ENCODE results near the gene SLC5A5. TPM values are rescaled to one million over a fixed set of nuclear protein-coding genes. Genes with fewer than 3 reads are reported as not detected.

The SLC5A5 gene
- total and polyA plus RNA-seq, 2 of the 8 experiments (the other 6 are each of a cell fraction or from before 2014, with no cell fraction given): 1.5 to 1.8 TPM

DNA sequence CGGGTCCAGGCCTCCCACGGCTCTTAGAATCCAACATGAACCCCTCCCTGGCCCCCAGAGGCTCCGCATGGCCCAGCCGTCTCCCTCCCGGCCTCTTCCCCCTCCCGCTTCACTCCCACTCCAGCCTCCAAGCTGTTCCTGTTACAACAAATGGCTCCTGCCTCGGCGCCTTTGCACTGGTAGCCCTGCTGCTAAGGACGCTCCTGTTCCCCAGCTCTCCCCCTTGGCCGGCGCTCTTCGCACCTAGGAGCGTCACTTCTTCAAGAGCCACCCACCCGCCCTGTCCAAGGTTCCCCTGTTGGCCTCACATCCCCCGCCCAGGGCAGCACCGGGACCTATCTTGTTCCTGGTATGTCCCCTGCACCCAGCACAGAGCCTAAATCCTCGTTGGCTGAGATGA, 70.4 kb downstream of the SLC5A5 start:
- 80% methylated on average over 14 of the region's 17 CpGs; no CpG with 5 or more reads in 1 of the 2 experiments for WGBS, 2 experiments (ENCODE audit: extremely low coverage in 1 of 2, insufficient coverage in 1 of 2, insufficient read length in 1 of 2, insufficient replicate concordance in 2 of 2, low coverage in 1 of 2, low lambda C conversion rate in 2 of 2, missing lambda C conversion rate in 1 of 2)
- Histone ChIP-seq H3K27me3 (replicated peaks in 1 of 4; ENCODE audit: control insufficient read depth in 3 of 4, extremely low read depth in 1 of 4, insufficient read depth in 3 of 4, low read length in 3 of 4) (no peaks in the 10 kb centered on the region), H3K4me3 (ENCODE audit: extremely low read depth in 1 of 4, insufficient read depth in 2 of 4, low read depth in 3 of 4, low read length in 4 of 4) (peak overlapping the region in 1 of 4 experiments; percentile 56; a peak in 3 of 8 replicates), H2BK5ac (ENCODE audit: low read depth, low read length) (0 out of 2 replicates have a peak overlapping the region, but pooled peaks have one; percentile 60), H4K8ac (ENCODE audit: extremely low read depth, insufficient read depth, low read length) (0 out of 2 replicates have a peak overlapping the region, but pooled peaks have one; percentile 14), H3K23me2 (ENCODE audit: low read depth, low read length) (peaks cover 3% of the 10 kb centered on the region; the same call in 1 of the 2 replicates), H3K9me3 (ENCODE audit: insufficient read depth in 2 of 2, low read depth in 1 of 2, low read length in 1 of 2) (no peaks in the 10 kb centered on the region), H3K79me1 (ENCODE audit: low read depth, low read length) (no peaks in the 10 kb centered on the region), H4K20me1 (replicated peaks in 1 of 2; ENCODE audit: control insufficient read depth in 1 of 2, insufficient read depth in 2 of 2, low read length in 2 of 2) (peaks cover 1 to 4% of the 10 kb centered on the region in 2 experiments), H2BK12ac (ENCODE audit: low read depth, low read length) (no peak overlapping the region), H3K27ac (ENCODE audit: low read depth, low read length) (no peak overlapping the region), H3K4me1 (replicated peaks in 1 of 4; ENCODE audit: control insufficient read depth in 3 of 4, insufficient read depth in 4 of 4, low read length in 3 of 4) (peaks cover 0 to 19% (median 11%) of the 10 kb centered on the region in 4 experiments; a peak in 6 of 7 replicates), H3K56ac (replicated peaks; ENCODE audit: insufficient read length, low read depth, low read length) (no peak overlapping the region), H3K36me3 (ENCODE audit: control insufficient read depth in 2 of 4, insufficient read depth in 4 of 4, low read length in 3 of 4) (peaks cover 0 to 3% (median 0%) of the 10 kb centered on the region in 4 experiments; a peak in 1 of 8 replicates), H3K79me2 (ENCODE audit: control insufficient read depth in 1 of 2, insufficient read depth in 2 of 2, low read length in 2 of 2) (no peaks in the 10 kb centered on the region), H4K91ac (replicated peaks; ENCODE audit: insufficient read length, low read length) (peak overlapping the region; percentile 35), H2AK5ac (ENCODE audit: low read depth, low read length) (no peak overlapping the region; the same call in 1 of the 2 replicates), H3K4me2 (ENCODE audit: insufficient read depth in 1 of 2, low read depth in 2 of 2, low read length in 2 of 2) (peak overlapping the region; percentile 47 to 68), H2BK120ac (replicated peaks; ENCODE audit: low read depth, low read length) (no peak overlapping the region), H3K9ac (replicated peaks in 1 of 4; ENCODE audit: extremely low read depth in 1 of 4, low read depth in 3 of 4, low read length in 3 of 4) (no peak overlapping the region), H3K23ac (ENCODE audit: insufficient read length) (no peak overlapping the region), H3K18ac (ENCODE audit: extremely low read depth, low read length) (peak overlapping the region; percentile 48; the same call in 1 of the 2 replicates), H2BK15ac (ENCODE audit: low read length) (peak overlapping the region; percentile 61; the same call in 1 of the 2 replicates), H2AFZ (ENCODE audit: low read length) (no peak overlapping the region), H3K14ac (ENCODE audit: insufficient read length) (no peak overlapping the region), H3K4ac (replicated peaks; ENCODE audit: insufficient read length, low read depth, low read length) (peak overlapping the region; percentile 38), H2BK20ac (ENCODE audit: low read length) (no peak overlapping the region), H4K5ac (ENCODE audit: insufficient read length, low read depth, low read length) (no peak overlapping the region)
- DNase-seq (ENCODE audit: low read depth in 1 of 2, low spot score in 2 of 2): no peak
- ChIA-PET POLR2A (ENCODE audit: partially characterized antibody) (interaction anchor here (0.7 to 4.6 kb wide), 15 partner anchors 10 to 151 kb away, joined by 3 to 58 read pairs (median 8); partner anchors contain the start of genes CCDC124, KCNN1, RPL18A and SLC5A5), CTCF (ENCODE audit: partially characterized antibody) (interaction anchor here (1.2 to 21.5 kb wide), 7 partner anchors 7 to 72 kb away, joined by 3 to 271 read pairs (median 7); partner anchors contain the start of genes CCDC124 and KCNN1)
- FAIRE-seq: no peak
- TF ChIP-seq POLR2AphosphoS5 (IDR thresholded peaks at IDR 0.05; ENCODE audit: low read depth, low read length): no peak
- TF ChIP-seq, protein P1, sequence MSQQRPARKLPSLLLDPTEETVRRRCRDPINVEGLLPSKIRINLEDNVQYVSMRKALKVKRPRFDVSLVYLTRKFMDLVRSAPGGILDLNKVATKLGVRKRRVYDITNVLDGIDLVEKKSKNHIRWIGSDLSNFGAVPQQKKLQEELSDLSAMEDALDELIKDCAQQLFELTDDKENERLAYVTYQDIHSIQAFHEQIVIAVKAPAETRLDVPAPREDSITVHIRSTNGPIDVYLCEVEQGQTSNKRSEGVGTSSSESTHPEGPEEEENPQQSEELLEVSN (IDR thresholded peaks at IDR 0.05): 0 out of 2 replicates have a peak, but pooled peaks have one; percentile 22
